Uterus (tissue), 2 donors: ENCODE results near the gene PEAK1.

ENCODE experiments used
- POLR2A ChIP-seq, 2 donors: fragments of 450-650 bp; IDR thresholded peaks; one replicate each; pipeline ENCODE4 v1.6.1; 2016; ENCODE audit warnings: antibody characterized with exemption in 2 of 2, mild to moderate bottlenecking in 1 of 2, moderate library complexity in 1 of 2
- TF ChIP-seq, protein P1 (sequence below), 4 experiments: fragments of 200-600 bp in 2 of 4; fragments of 450-650 bp in 2 of 4; sonication (generic) in 2 of 4; IDR thresholded peaks; one replicate each; pipeline ENCODE4 v1.5.1; 2016 to 2019; ENCODE audit warnings: antibody characterized with exemption in 4 of 4, mild to moderate bottlenecking in 2 of 4, moderate library complexity in 1 of 4

DNA sequence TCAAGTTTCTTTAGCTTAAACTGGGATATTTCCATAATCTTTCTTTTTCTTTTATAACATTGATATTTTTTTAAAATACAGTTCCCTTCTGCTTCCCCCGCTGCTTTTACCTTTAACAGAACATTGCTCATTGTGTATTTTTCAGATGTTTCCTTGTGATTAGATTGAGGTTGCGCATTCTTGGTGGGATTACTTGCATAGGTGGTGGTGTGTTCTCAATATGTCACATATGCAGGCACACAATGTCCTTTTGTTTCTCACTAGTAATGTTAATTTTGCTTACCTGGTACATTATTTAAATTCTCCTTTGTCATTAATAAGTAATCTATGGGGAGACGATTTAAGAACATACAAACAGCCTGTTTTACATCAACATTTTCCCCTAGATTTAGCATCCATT, 49.0 kb upstream of the PEAK1 start:
- TF ChIP-seq, protein P1, sequence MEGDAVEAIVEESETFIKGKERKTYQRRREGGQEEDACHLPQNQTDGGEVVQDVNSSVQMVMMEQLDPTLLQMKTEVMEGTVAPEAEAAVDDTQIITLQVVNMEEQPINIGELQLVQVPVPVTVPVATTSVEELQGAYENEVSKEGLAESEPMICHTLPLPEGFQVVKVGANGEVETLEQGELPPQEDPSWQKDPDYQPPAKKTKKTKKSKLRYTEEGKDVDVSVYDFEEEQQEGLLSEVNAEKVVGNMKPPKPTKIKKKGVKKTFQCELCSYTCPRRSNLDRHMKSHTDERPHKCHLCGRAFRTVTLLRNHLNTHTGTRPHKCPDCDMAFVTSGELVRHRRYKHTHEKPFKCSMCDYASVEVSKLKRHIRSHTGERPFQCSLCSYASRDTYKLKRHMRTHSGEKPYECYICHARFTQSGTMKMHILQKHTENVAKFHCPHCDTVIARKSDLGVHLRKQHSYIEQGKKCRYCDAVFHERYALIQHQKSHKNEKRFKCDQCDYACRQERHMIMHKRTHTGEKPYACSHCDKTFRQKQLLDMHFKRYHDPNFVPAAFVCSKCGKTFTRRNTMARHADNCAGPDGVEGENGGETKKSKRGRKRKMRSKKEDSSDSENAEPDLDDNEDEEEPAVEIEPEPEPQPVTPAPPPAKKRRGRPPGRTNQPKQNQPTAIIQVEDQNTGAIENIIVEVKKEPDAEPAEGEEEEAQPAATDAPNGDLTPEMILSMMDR (IDR thresholded peaks at IDR 0.05): no peak
- TF ChIP-seq POLR2A (IDR thresholded peaks at IDR 0.05): no peak
